HG03442 (cell line): ENCODE measurements around the gene EYA4.
"Not testable (repeated sequence)": the region's sequence is repeated elsewhere in the genome, so short reads cannot be mapped to it uniquely, and the experiment has no call there.

ENCODE experiments used
- ATAC-seq: cut with Tn5 transposase; IDR thresholded peaks from one replicate; pipeline ENCODE4 v1.9.1; 2021; ENCODE audit warnings: mild to moderate bottlenecking, moderate library complexity; ENCODE audit not compliant: unreplicated experiment

The EYA4 gene

DNA sequence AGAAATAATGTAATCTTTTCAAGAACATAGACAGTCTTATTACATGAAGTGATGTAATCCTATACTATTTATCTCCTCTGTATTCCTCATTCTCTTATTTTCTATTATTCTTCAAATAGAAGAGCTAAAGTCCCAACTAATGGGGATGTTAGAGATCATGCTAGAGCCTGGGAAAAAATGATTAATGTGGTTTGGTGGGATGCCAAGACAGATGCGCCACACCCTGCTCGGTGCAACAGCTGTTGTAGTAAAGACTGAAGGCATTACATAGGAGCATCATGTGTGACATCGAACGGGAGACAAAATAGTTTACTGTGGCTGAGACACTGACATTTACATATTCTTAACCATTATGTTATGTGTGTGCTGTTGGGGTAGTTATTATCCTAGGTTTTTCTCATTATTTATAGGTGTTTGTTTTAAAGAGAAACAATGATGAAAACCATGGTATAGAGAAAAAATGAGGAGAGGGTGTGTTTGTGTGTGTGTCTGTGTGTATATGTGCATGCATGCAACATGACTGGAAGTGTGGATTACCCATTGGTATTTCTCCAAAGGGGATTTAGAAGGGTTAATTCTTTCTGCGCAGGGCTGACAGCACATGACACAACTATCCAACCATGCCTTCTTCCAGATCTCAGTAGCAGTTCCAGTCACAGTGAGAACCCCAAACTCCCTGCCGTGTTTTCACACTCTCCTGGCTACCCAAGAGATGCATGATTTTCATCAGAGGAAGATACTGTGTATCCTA lies 155.3 kb downstream of the EYA4 start:
- no peak for ATAC-seq

DNA sequence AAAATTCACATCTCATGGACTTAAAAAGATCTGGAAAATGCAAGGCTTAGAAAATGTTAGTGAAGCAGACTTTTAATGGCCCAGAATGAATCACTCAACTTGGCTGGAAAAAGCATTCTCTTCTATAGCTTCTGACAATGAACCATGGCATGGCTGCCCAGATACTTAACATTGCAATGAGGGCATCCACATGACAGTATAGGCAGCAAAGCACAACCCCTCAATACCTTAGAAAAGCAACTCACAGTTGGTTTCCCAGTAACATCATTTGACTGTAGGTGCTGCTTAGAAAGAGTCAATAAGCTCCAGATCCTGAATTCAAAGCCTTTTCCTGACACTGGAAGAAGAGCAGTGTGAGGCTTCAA lies 155.8 kb downstream of the EYA4 start:
- ATAC-seq: no peak

DNA sequence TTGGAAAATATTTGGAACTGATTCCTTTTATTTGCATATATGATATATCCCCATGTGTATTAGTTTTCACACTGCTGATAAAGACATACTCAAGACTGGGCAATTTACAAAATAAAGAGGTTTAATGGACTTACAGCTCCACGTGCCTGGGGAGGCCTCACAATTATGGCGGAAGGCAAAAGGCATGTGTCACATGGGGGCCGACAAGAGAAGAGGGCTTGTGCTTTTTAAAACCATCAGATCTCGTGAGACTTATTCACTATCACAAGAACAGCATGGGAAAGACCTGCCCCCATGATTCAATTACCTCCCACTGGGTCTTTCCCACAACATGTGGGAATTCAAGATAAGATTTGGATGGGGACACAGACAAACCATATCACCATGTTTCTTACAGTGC lies 156.4 kb downstream of the EYA4 start:
- ATAC-seq: not testable (repeated sequence)

- no peak for ATAC-seq
These were observed 158.3 kb downstream of the EYA4 start for GRCh38 chr6:133399426-133399825.

DNA sequence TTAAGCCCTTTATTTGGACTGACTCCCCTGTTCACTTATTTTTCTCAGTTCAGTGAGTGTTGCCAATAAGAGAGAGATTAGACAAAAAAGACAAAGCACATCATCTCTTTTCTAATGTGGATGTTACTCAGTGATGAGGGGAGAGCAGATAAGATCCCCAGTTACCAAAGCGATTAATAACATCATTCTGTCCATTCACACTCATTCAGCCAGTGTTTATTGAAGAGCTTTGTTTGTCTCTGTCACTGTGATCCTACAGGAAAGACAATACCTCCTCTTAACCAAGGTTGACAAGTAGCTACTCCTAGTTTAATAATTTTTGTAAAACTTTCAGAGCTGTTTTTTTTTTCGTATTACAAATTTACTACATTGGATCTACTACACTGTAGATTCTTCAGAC lies 163.0 kb downstream of the EYA4 start:
- no peak for ATAC-seq

DNA sequence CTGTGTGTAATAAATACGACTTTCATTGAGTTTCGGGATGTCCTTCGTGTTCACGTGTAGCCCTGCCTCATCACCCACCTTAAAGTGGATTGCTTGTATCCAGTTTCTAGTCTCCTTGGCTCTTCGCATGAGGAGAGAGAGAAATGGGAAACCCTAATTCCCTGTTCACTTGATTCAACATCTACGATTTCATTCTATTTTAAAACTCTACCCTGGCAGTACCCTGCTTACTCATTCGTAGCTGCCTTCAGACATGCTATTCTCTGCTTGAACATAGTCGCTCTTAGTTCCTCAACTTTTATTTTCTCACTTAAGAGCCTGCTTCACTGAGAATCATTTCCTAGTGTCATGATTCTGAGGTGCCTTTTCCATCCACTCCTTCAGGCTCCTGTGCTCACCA lies 163.6 kb downstream of the EYA4 start:
- no peak for ATAC-seq

DNA sequence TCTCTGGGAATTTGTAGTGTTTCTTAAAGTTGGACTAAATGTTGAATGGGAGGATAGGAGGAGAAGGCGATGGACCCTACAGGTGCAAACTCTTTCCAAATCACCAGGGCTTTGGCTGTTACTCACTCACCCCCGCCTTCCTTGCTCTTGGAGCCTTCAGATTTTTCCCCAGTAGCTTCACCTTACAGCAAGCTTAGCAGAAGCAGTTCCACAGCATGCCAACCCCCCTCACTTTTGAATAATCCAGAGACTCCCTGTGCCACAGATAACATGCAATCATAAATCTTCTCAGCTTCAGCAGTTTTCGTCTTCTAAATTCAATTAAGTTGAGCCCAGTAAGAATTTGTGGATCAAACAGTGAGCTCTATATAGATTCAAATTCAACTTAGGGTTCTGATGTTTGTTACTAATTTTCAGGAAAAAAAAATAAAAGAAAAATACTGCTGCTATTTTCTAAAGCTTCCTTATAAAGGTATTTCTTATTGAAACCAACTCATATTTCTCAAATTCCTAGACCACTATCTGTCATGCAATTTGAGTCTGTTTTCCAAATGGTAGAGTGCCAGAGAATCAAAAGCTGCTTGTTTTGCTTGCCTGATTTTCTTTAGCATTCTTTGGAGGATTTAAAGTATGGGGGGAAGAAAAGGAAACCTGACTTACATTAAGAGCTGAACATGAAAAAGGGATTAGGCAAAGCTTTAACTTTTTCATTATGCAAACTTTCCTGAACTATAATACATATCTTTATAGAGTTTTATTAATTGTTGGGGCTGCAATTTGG lies 166.4 kb downstream of the EYA4 start:
- ATAC-seq: no peak

GRCh38 chr6:133408132-133408531 lies 167.0 kb downstream of the EYA4 start:
- no peak for ATAC-seq

- no peak for ATAC-seq
These were observed 167.4 kb downstream of the EYA4 start for GRCh38 chr6:133408543-133408942.

DNA sequence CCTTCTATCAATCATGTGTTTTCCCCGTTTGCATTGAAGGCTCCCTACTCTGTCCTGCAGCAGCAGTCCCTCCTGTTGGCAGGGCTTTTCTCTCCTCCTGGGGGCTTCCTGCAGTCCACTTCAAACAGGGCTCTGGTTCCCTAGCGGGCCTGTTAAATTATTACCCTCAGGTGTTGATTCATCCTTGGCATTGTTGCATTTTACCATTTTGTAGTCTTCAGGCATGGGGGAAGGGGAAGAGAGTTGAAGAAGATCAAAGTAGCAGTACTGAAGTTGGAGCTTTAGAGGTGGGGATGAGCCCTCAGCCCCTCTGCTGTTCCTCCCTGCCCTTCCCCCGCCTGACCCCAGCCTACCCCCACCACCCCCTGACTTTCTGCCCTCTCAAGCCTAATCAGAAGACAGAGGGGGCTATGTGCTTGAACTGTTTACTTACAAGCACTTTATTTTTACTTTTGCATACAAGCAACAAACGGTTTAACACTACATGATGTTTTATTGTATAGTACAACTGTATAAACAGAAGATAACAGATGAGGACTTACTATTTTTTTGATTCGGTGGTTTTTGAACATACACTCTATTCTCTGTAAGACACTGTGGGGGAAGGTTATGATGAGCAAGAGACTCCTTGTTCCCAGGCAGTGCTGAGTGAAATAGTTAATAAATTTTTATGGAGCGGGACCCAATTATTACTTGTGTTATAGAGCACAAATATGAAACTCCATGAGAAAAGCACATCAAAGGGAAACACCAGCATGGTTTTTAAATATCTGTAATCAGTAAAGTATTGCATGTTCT lies 169.7 kb downstream of the EYA4 start:
- no peak for ATAC-seq

DNA sequence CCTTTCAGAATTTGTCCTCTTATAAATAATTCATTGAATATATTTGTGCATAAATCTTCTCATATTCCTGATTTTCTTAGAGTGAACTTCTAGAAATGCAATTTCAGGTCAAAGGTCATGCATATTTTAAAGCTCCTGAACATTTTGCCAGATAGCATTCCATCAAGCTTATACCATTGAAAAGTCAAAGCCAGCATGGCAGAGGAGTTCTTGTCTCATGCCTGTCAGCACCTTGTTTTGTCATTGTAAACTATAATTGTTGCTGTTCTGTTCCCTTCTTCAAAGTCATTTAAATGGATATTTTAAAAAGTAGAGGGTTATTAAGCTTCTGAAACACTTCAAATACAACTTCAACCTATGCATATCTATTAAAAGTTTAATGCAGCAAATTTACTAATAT lies 170.6 kb downstream of the EYA4 start:
- ATAC-seq: no peak

DNA sequence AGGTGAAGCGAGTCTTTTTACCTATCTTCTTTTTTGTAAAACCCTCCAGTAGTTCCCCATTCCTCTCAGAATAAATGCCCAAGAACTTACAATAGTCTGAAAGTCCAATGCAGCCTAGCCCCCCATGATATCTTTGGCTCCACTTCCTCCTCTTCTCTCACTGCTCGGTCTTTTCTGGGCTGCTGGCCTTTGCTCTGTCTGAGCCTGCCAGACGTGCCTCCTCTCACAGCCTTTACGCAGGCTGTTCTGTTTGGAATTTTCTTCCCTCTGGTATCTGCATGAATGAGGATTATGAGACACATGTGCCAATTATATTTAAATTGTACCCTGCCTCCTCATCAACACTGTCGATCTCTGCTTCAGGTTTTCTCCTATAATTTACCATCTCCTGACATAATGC lies 174.1 kb downstream of the EYA4 start:
- ATAC-seq: no peak

- ATAC-seq: no peak
These were observed 177.0 kb downstream of the EYA4 start for GRCh38 chr6:133418108-133418507.

DNA sequence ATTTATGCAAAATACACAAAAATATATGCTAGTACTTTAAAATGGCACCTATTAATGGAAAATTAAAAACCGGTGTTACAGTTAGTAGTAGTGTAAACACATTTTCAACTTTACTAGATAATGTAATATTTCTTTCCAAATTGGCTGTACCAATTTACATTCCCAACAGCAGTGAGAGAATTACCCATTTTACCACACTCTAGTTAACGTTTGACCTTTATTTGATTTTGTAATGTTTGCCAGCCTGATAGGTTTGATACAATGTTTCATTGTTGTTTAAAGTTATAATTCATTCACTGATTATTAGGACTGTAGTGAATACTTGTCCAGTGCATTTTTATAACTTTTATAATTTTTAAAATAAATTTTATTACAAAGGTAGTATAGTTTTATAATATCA lies 182.1 kb downstream of the EYA4 start:
- no peak for ATAC-seq

DNA sequence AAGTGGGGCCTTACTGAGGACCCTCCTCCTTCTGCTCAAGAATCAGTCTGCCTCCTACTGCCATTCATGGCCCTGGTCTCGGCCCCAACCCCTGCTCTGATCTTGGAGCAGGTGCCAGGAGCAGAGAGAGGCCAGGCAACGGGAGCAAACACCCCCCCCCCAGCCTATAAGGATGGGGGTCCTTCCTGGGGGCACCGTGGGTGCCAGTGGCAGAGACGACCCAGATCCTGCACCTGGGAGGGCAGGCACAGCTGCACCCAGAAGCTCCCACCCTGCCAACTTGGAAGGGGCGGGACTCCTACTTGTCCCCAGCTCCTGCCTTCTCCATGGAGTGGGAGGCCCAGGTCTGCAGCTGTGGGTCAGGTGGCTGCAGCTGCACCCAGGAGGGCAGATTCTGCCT lies 183.2 kb downstream of the EYA4 start:
- no peak for ATAC-seq

- no peak for ATAC-seq
These were observed 184.9 kb downstream of the EYA4 start for GRCh38 chr6:133426038-133426437.

GRCh38 chr6:133428295-133428694 lies 187.1 kb downstream of the EYA4 start:
- ATAC-seq: no peak

DNA sequence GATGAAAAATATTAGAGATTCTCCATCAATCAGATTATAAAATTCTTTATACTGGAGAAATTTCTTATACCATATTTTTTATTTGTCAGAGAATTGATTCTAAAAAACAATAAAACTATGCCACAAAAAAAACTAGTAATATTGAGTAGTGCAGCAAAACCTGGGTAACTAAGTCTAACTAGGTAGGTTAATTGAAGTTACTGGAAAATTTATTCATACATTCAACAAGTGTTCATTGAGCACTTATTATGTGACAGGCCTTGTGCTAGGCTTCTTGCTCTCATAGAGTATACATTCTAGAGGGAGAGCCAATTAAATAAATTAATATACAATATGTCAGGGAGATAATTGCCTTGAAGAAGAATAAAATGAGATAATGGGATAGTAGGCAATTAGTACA lies 189.4 kb downstream of the EYA4 start:
- ATAC-seq: no peak

DNA sequence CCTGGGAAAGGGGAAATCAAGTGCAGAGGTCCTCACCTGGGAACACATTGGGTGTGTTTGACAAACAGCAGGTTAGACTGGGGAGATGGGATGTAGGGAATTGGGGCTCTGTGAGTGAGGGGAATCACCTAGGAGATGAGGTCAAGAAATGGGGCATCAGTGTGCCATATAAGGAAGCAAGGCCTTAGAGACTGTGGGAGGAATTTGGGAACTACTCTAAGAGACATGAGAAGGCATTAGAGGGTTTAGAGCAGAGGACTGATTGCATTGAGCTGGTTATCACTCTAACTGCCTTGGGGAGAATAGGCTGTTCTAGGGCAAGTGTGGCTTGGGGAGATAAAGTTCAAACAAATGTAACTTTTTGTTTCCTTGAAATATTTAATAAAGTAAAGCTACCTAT lies 189.9 kb downstream of the EYA4 start:
- ATAC-seq: no peak

GRCh38 chr6:133432021-133432989 lies 191.1 kb downstream of the EYA4 start:
- ATAC-seq: no peak
